HG03095 (cell line): Measurements from ENCODE around the gene OR5C1.
"Not testable (repeated sequence)": the region's sequence is repeated elsewhere in the genome, so short reads cannot be mapped to it uniquely, and the experiment has no call there.

ENCODE experiments used
- ATAC-seq: cut with Tn5 transposase; IDR thresholded peaks from one replicate; pipeline ENCODE4 v1.9.1; 2021; ENCODE audit warnings: moderate library complexity; ENCODE audit not compliant: unreplicated experiment

OR5C1 gene

GRCh38 chr9:122810306-122810946 lies 21.7 kb downstream of the OR5C1 start:
- ATAC-seq = no peak

GRCh38 chr9:122812736-122813135 lies 24.0 kb downstream of the OR5C1 start:
- no peak for ATAC-seq

GRCh38 chr9:122814545-122814944 lies 25.8 kb downstream of the OR5C1 start:
- ATAC-seq = no peak

GRCh38 chr9:122815544-122815943 lies 26.8 kb downstream of the OR5C1 start:
- no peak for ATAC-seq

GRCh38 chr9:122816163-122816867 lies 27.6 kb downstream of the OR5C1 start:
- no peak for ATAC-seq

GRCh38 chr9:122819326-122819725 lies 30.6 kb downstream of the OR5C1 start:
- no peak for ATAC-seq

- ATAC-seq = no peak
Observed at GRCh38 chr9:122819791-122820489, 31.2 kb downstream of the OR5C1 start.

- no peak for ATAC-seq
Observed at GRCh38 chr9:122820490-122820845, 31.7 kb downstream of the OR5C1 start.

GRCh38 chr9:122821278-122821943 lies 32.7 kb downstream of the OR5C1 start:
- ATAC-seq = no peak

GRCh38 chr9:122822056-122822455 lies 33.3 kb downstream of the OR5C1 start:
- ATAC-seq = no peak

GRCh38 chr9:122822938-122823337 lies 34.2 kb downstream of the OR5C1 start:
- no peak for ATAC-seq

- ATAC-seq = peak; percentile 8
Observed at GRCh38 chr9:122827761-122828093, 39.0 kb downstream of the OR5C1 start.

- not testable (repeated sequence) for ATAC-seq
Observed at GRCh38 chr9:122828965-122829284, 40.2 kb downstream of the OR5C1 start.

- no peak for ATAC-seq
Observed at GRCh38 chr9:122832194-122832593, 43.5 kb downstream of the OR5C1 start.

GRCh38 chr9:122835313-122835731 lies 46.6 kb downstream of the OR5C1 start:
- no peak for ATAC-seq

- ATAC-seq = no peak
Observed at GRCh38 chr9:122837266-122837850, 48.6 kb downstream of the OR5C1 start.

- ATAC-seq = not testable (repeated sequence)
Observed at GRCh38 chr9:122838441-122838840, 49.7 kb downstream of the OR5C1 start.
